CD4-positive, alpha-beta memory T cell (primary cell): ENCODE results near the gene IL22. TPM values are rescaled to one million over a fixed set of nuclear protein-coding genes. Genes with fewer than 3 reads are reported as not detected.

Source experiments
- CTCF ChIA-PET: fragments of 350-600 bp; sonication (Branson Sonifier 250); formaldehyde crosslinking; loops from one replicate; lab custom pipeline; 2021; ENCODE audit warnings: inconsistent platforms; ENCODE audit not compliant: partially characterized antibody; lab: Charles Lee
- POLR2A ChIA-PET: fragments of 350-600 bp; sonication (Branson Sonifier 250); formaldehyde crosslinking; loops from one replicate; lab custom pipeline; 2021; ENCODE audit not compliant: partially characterized antibody; lab: Charles Lee
- DNase-seq, 5 donors: peaks; one replicate each; pipeline versions ENCODE4 v3.0.0 to v3.0.0-alpha.2; 2020 to 2022; ENCODE audit warnings: mixed read lengths in 1 of 5
- H3K27ac ChIP-seq: one replicate; pipeline ENCODE4 v1.7.0; 2013; ENCODE audit warnings: low read depth, low read length
- H3K27me3 ChIP-seq: 2 replicates; pipeline ENCODE4 v1.7.0; 2013; ENCODE audit warnings: mild to moderate bottlenecking, low read length, moderate library complexity; ENCODE audit not compliant: insufficient read depth
- H3K36me3 ChIP-seq: 2 replicates; pipeline ENCODE4 v1.7.0; 2013; ENCODE audit warnings: mild to moderate bottlenecking, low read length, moderate library complexity; ENCODE audit not compliant: insufficient read depth
- H3K4me1 ChIP-seq: 2 replicates; pipeline ENCODE4 v1.7.0; 2013; ENCODE audit warnings: mild to moderate bottlenecking, low read length, moderate library complexity; ENCODE audit not compliant: insufficient read depth
- H3K4me3 ChIP-seq, 2 donors: one replicate each; pipeline ENCODE4 v1.7.0; 2013; ENCODE audit warnings: low read length in 2 of 2, mild to moderate bottlenecking in 1 of 2
- H3K9me3 ChIP-seq, 2 donors: one replicate each; pipeline ENCODE4 v1.7.0; 2013; ENCODE audit warnings: low read length in 2 of 2, control low read depth in 1 of 2; ENCODE audit not compliant: control insufficient read depth in 1 of 2
- H3K27ac Mint-ChIP-seq, 7 donors: one replicate each; pipeline ENCODE4 v1.8.0; 2020 to 2021; ENCODE audit warnings: mixed read lengths in 7 of 7, mild to moderate bottlenecking in 6 of 7, inconsistent platforms in 3 of 7, moderate library complexity in 3 of 7
- H3K27me3 Mint-ChIP-seq, 2 donors: one replicate each; pipeline ENCODE4 v1.8.0; 2020 to 2021; ENCODE audit warnings: mixed read lengths in 2 of 2
- H3K36me3 Mint-ChIP-seq, 2 donors: one replicate each; pipeline ENCODE4 v1.8.0; 2020 to 2021; ENCODE audit warnings: mixed read lengths in 2 of 2, inconsistent platforms in 1 of 2, mild to moderate bottlenecking in 1 of 2
- H3K4me1 Mint-ChIP-seq, 4 donors: one replicate each; pipeline ENCODE4 v1.8.0; 2020 to 2021; ENCODE audit warnings: mixed read lengths in 4 of 4, mild to moderate bottlenecking in 1 of 4
- H3K4me3 Mint-ChIP-seq, 8 donors: one replicate each; pipeline ENCODE4 v1.8.0; 2020 to 2021; ENCODE audit warnings: mixed read lengths in 8 of 8, mild to moderate bottlenecking in 7 of 8, moderate library complexity in 6 of 8, inconsistent platforms in 3 of 8
- H3K9me3 Mint-ChIP-seq, 8 donors: one replicate each; pipeline ENCODE4 v1.8.0; 2020 to 2021; ENCODE audit warnings: mixed read lengths in 8 of 8, mild to moderate bottlenecking in 5 of 8, inconsistent platforms in 3 of 8, moderate library complexity in 1 of 8
- intact Hi-C: fragments of 100-400 bp; cut with micrococcal nuclease; formaldehyde crosslinking; loops from one replicate; pipeline ENCODE4 v1.15.1; 2023
- polyA plus RNA-seq, 2 donors: library from polyadenylated mRNA; unstranded; fragments of 300-500 nt; fragmentation: Illumina TruSeq; gene quantifications; one replicate each; pipeline ENCODE4 v1.2.3, GENCODE V29; 2021
- total RNA-seq, 2 experiments: library from RNA; stranded (reverse); gene quantifications; one replicate each; pipeline ENCODE4 v1.2.3, GENCODE V29; 2021

IL22 gene
- total RNA-seq (not detected), polyA plus RNA-seq (under 1 TPM in 1 of 2 donors, not detected in 1; 0.67 TPM)

GRCh38 chr12:68253504-68253903, at the start of gene IL22:
Gene IL22 (minus strand): TSS chr12:68253604. CDS start chr12:68253448, 156 bp downstream.
- intact Hi-C loops = no loop called here
- Mint-ChIP-seq H3K36me3 (no peaks in the 10 kb centered on the region), H3K4me3 (no peak within 1 kb of the TSS), H3K27ac (no peak within 1 kb of the TSS), H3K4me1 (peaks cover 0 to 5% (median 4%) of the 10 kb centered on the region in 4 donors), H3K27me3 (peaks cover 4 to 5% of the 10 kb centered on the region in 2 donors), H3K9me3 (no peaks in the 10 kb centered on the region)
- Histone ChIP-seq H3K27me3 (no peaks in the 10 kb centered on the region), H3K9me3 (no peaks in the 10 kb centered on the region), H3K36me3 (no peaks in the 10 kb centered on the region), H3K27ac (no peak within 1 kb of the TSS), H3K4me3 (no peak within 1 kb of the TSS), H3K4me1 (no peaks in the 10 kb centered on the region)
- ChIA-PET POLR2A (interaction anchor here (0.6 kb wide), 1 partner anchor 149 kb away, joined by 5 read pairs; no protein-coding TSS in a partner anchor), CTCF (interaction anchor here (1.2 kb wide), 1 partner anchor 64 kb away, joined by 3 read pairs; no protein-coding TSS in a partner anchor)
- DNase-seq = no peak

DNA sequence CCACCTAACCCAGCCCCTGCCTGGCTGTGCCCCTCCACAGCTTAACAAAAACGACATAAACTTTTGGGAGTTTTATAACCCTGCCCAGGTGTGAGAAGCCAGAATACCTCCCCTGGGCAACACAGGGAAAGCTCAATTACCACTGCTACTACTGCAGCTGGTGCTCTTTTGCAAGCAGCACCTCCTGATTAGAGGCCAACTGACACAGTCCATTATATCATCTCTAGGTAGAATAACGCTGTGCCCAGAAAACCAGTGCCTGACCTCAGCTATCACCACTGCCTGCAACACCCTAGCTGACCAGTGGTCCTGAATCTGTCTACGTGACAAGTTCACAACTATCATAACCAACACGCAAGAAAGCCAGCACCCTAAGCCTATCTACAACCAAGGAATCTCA, 44.5 kb upstream of the IL22 start:
- Histone ChIP-seq H3K27ac (no peak overlapping the region), H3K36me3 (no peaks in the 10 kb centered on the region), H3K4me1 (no peaks in the 10 kb centered on the region), H3K9me3 (no peaks in the 10 kb centered on the region), H3K4me3 (no peak overlapping the region), H3K27me3 (no peaks in the 10 kb centered on the region)
- H3K9me3 Mint-ChIP-seq = peaks cover 0 to 13% (median 5%) of the 10 kb centered on the region in 8 donors
- no peak for DNase-seq
- H3K4me3 Mint-ChIP-seq = no peak overlapping the region
- intact Hi-C loops = no loop called here
- CTCF ChIA-PET = no interaction called here
- peaks cover 0 to 3% (median 0%) of the 10 kb centered on the region in 4 donors for H3K4me1 Mint-ChIP-seq
- H3K36me3 Mint-ChIP-seq = peaks cover 59 to 64% of the 10 kb centered on the region in 2 donors
- no peak overlapping the region for H3K27ac Mint-ChIP-seq
- POLR2A ChIA-PET = no interaction called here
- no peaks in the 10 kb centered on the region for H3K27me3 Mint-ChIP-seq

GRCh38 chr12:68294251-68294650, 40.8 kb upstream of the IL22 start:
- Histone ChIP-seq H3K4me3 (no peak overlapping the region), H3K9me3 (no peaks in the 10 kb centered on the region), H3K27me3 (no peaks in the 10 kb centered on the region), H3K4me1 (peaks cover 26% of the 10 kb centered on the region), H3K27ac (no peak overlapping the region), H3K36me3 (no peaks in the 10 kb centered on the region)
- Mint-ChIP-seq H3K9me3 (peaks cover 0 to 3% (median 1%) of the 10 kb centered on the region in 8 donors), H3K27me3 (no peaks in the 10 kb centered on the region), H3K4me1 (peaks cover 16 to 32% (median 26%) of the 10 kb centered on the region in 4 donors), H3K27ac (no peak overlapping the region), H3K36me3 (peaks cover 25 to 31% of the 10 kb centered on the region in 2 donors), H3K4me3 (no peak overlapping the region)
- CTCF ChIA-PET = no interaction called here
- POLR2A ChIA-PET = no interaction called here
- intact Hi-C loops = no loop called here
- DNase-seq = no peak

DNA sequence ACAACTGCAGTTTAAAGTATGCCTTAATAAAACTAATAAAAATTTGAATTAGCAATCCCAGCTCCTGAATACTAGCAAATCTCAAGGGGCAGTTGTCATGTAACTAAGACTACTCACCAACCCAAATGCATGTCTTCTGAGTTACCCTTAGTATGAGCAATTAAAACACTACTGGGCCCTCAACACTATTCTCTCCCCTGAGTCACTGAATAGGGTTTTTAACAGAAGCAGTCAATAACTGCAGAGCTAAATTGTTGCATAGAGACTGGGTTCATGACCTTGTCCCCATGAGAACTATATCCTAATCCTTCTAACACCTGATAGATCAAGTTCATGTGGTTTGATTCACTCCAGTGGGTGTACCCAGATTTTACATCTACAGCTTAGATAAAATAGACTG, 39.9 kb upstream of the IL22 start:
- H3K36me3 Mint-ChIP-seq = peaks cover 16 to 22% of the 10 kb centered on the region in 2 donors
- Histone ChIP-seq H3K4me3 (no peak overlapping the region), H3K27ac (no peak overlapping the region), H3K9me3 (no peaks in the 10 kb centered on the region), H3K36me3 (no peaks in the 10 kb centered on the region), H3K4me1 (peaks cover 26% of the 10 kb centered on the region), H3K27me3 (no peaks in the 10 kb centered on the region)
- no peak for DNase-seq
- H3K27me3 Mint-ChIP-seq = no peaks in the 10 kb centered on the region
- no peak overlapping the region for H3K27ac Mint-ChIP-seq
- POLR2A ChIA-PET = interaction anchor here (0.6 to 1.1 kb wide), 2 partner anchors 56 to 93 kb away, joined by 3 read pairs; no protein-coding TSS in a partner anchor
- intact Hi-C loops = no loop called here
- H3K9me3 Mint-ChIP-seq = peaks cover 0 to 2% (median 0%) of the 10 kb centered on the region in 8 donors
- peaks cover 17 to 38% (median 29%) of the 10 kb centered on the region in 4 donors for H3K4me1 Mint-ChIP-seq
- CTCF ChIA-PET = interaction anchor here (3.4 kb wide), 1 partner anchor 70 kb away, joined by 13 read pairs; no protein-coding TSS in a partner anchor
- no peak overlapping the region for H3K4me3 Mint-ChIP-seq

DNA sequence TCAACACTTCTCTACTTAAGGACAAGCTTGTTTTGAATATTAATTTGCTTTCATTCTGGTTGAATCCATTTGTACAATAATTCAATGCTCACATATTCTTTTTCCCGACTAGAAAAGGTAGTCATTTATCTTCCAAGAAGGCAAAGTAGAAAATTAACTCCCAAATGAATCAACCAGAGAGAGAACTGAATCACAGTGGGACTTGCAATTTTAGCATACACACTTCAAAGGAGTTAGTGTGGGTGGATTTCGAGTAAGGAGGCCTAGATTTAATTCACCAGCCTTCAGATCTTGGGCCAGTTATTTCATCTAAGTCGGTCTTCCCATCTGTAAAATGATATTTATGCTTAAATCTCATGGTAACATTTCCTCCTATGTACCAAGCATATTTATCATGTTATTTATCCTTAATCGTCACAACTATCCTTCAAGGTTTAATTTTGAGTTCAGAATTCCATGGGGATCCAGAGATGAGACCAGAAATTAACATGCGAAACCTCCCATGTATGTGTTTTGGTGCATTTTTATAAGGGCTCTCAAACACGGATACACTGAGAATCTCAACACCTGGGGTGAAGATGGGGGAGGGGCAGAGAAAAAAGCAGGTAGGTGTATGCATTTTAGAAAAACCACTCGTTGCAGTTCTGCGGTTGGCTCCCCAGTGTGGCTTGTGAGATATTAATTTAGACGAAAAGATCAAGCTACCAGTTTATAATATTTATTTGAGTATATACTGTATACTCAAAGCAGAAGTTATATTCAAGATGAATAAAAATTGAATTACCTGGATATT, 38.9 kb upstream of the IL22 start:
- Mint-ChIP-seq H3K27ac (no peak overlapping the region), H3K9me3 (peaks cover 0 to 2% (median 0%) of the 10 kb centered on the region in 8 donors), H3K36me3 (peaks cover 11 to 18% of the 10 kb centered on the region in 2 donors)

GRCh38 chr12:68291396-68292036, 38.1 kb upstream of the IL22 start:
- ChIA-PET CTCF (interaction anchor here (1.0 to 3.4 kb wide), 2 partner anchors 68 to 251 kb away, joined by 3 to 13 read pairs; no protein-coding TSS in a partner anchor), POLR2A (interaction anchor here (1.2 kb wide), 1 partner anchor 55 kb away, joined by 5 read pairs; no protein-coding TSS in a partner anchor)
- Mint-ChIP-seq H3K9me3 (peaks cover 0 to 2% (median 0%) of the 10 kb centered on the region in 8 donors), H3K36me3 (peaks cover 7 to 14% of the 10 kb centered on the region in 2 donors), H3K27me3 (no peaks in the 10 kb centered on the region), H3K4me3 (no peak overlapping the region), H3K27ac (no peak overlapping the region), H3K4me1 (peaks cover 20 to 41% (median 31%) of the 10 kb centered on the region in 4 donors)
- Histone ChIP-seq H3K4me3 (no peak overlapping the region), H3K4me1 (peaks cover 26% of the 10 kb centered on the region), H3K27me3 (no peaks in the 10 kb centered on the region), H3K36me3 (no peaks in the 10 kb centered on the region), H3K9me3 (no peaks in the 10 kb centered on the region), H3K27ac (no peak overlapping the region)
- DNase-seq = no peak
- intact Hi-C loops = no loop called here

More for the DNA sequence above, 38.9 kb upstream of the IL22 start:
- H3K27ac ChIP-seq = no peak overlapping the region
- Mint-ChIP-seq H3K4me3 (no peak overlapping the region), H3K4me1 (peaks cover 20 to 41% (median 31%) of the 10 kb centered on the region in 4 donors), H3K27me3 (no peaks in the 10 kb centered on the region)
- intact Hi-C loops = no loop called here
- ChIA-PET POLR2A (interaction anchor here (0.6 to 1.2 kb wide), 3 partner anchors 55 to 92 kb away, joined by 3 to 5 read pairs (median 3); no protein-coding TSS in a partner anchor), CTCF (interaction anchor here (3.4 kb wide), 1 partner anchor 69 kb away, joined by 13 read pairs; no protein-coding TSS in a partner anchor)
- no peaks in the 10 kb centered on the region for H3K9me3 ChIP-seq
- H3K4me1 ChIP-seq = peaks cover 26% of the 10 kb centered on the region
- DNase-seq = no peak
- H3K4me3 ChIP-seq = no peak overlapping the region
- no peaks in the 10 kb centered on the region for H3K27me3 ChIP-seq
- H3K36me3 ChIP-seq = no peaks in the 10 kb centered on the region
